Mesodermal cell (in vitro differentiated cells): ENCODE data around the gene KCNH3.
"Not testable (repeated sequence)": the region's sequence is repeated elsewhere in the genome, so short reads cannot be mapped to it uniquely, and the experiment has no call there.

Experiments used
- H3K27ac ChIP-seq: 2 replicates; pipeline ENCODE4 v1.7.0; 2013; ENCODE audit warnings: mild to moderate bottlenecking, low read depth, low read length, moderate library complexity; ENCODE audit not compliant: severe bottlenecking
- H3K36me3 ChIP-seq: 2 replicates; pipeline ENCODE4 v1.7.1; 2013; ENCODE audit warnings: mild to moderate bottlenecking, low read length, moderate library complexity; ENCODE audit not compliant: control insufficient read depth, insufficient read depth
- H3K4me1 ChIP-seq: one replicate; pipeline ENCODE4 v1.7.1; 2013; ENCODE audit warnings: mild to moderate bottlenecking, low read length; ENCODE audit not compliant: insufficient read depth, control insufficient read depth, poor library complexity, severe bottlenecking
- H3K4me3 ChIP-seq: 2 replicates; pipeline ENCODE4 v1.7.0; 2013; ENCODE audit warnings: low read length, control low read depth, mild to moderate bottlenecking; ENCODE audit not compliant: insufficient read depth, poor library complexity, severe bottlenecking; ENCODE audit errors: extremely low read depth
- H3K9me3 ChIP-seq: 2 replicates; pipeline ENCODE4 v1.7.1; 2013; ENCODE audit warnings: mild to moderate bottlenecking, low read length, moderate library complexity; ENCODE audit not compliant: control insufficient read depth
- WGBS, 2 experiments: methylation state at CpG; one replicate each; pipeline ENCODE4 v1.1.5; 2013; ENCODE audit warnings: missing lambda C conversion rate in 2 of 2; ENCODE audit not compliant: insufficient coverage in 2 of 2; 5-methylcytosine and 5-hydroxymethylcytosine counted together

KCNH3 gene

GRCh38 chr12:49604856-49605255 lies 66.0 kb downstream of the KCNH3 start:
- H3K27ac ChIP-seq, result no peak overlapping the region
- H3K9me3 ChIP-seq, result no peaks in the 10 kb centered on the region
- H3K36me3 ChIP-seq, result peaks cover 1% of the 10 kb centered on the region
- no peaks in the 10 kb centered on the region for H3K4me1 ChIP-seq
- H3K4me3 ChIP-seq, result no peak overlapping the region
- 57% methylated on average over 3 of the region's 5 CpGs; no CpG with 5 or more reads in 1 of the 2 experiments for WGBS, 2 experiments

DNA sequence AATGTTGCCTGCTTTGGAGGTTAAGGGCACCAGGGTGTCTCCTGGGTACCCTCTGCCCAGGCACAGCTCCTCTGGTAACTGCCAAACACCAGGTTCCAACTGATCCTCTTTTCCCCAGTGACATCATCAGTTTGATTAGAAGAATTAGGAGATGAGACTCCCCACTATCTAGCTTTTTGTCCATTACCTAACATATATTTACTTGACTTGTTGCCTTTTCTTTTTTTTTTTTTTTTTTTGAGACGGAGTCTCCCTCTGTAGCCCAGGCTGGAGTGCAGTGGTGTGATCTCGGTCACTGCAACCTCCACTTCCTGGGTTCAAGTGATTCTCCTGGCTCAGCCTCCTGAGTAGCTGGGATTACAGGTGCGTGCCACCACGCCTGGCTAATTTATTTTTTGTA lies 66.7 kb downstream of the KCNH3 start, which contains the start of gene FAM186B:
Gene FAM186B (minus strand): TSS at position 101 of the 400 bp plus-strand sequence. CDS start 162 bp downstream, outside the sequence.
- not testable (repeated sequence) for H3K36me3 ChIP-seq, H3K4me3 ChIP-seq, H3K9me3 ChIP-seq, H3K4me1 ChIP-seq, H3K27ac ChIP-seq
- 96% methylated on average over 3 of the region's 4 CpGs; no CpG with 5 or more reads in 1 of the 2 experiments for WGBS, 2 experiments
